GM12878 (cell line): Measurements from ENCODE around the gene GPC3. TPM values are rescaled to one million over a fixed set of nuclear protein-coding genes. Genes with fewer than 3 reads are reported as not detected.

Experiments used
- ATAC-seq: fragments of 200-7000 bp; cut with Tn5 transposase; 3 replicates; pipeline ENCODE4 v1.9.1; 2020; ENCODE audit warnings: mild to moderate bottlenecking, moderate library complexity
- BruUV-seq: library from RNA; stranded (reverse); fragments of 400-500 nt; replicated peaks from 2 replicates; lab custom pipeline; 2021; lab: Mats Ljungman, UMichigan
- CTCF ChIA-PET: fragments of 300-600 bp; sonication (Branson Sonifier 250); formaldehyde crosslinking; extraction: SDS; loops from one replicate; lab custom pipeline; 2021; ENCODE audit warnings: inconsistent platforms; lab: Yijun Ruan, JAX
- POLR2A ChIA-PET: fragments of 350-600 bp; formaldehyde crosslinking; extraction: SDS; loops from one replicate; lab custom pipeline; 2021; ENCODE audit warnings: inconsistent platforms; lab: Charles Lee
- RAD21 ChIA-PET: fragments of 300-600 bp; sonication (Branson Sonifier 250); formaldehyde crosslinking; loops from one replicate; lab custom pipeline; 2023; ENCODE audit warnings: antibody characterized with exemption; ENCODE audit not compliant: unreplicated experiment; lab: Charles Lee
- SMC1A ChIA-PET: fragments of 300-600 bp; sonication (Branson Sonifier 250); formaldehyde crosslinking; loops from one replicate; lab custom pipeline; 2023; ENCODE audit not compliant: unreplicated experiment, uncharacterized antibody; lab: Charles Lee
- DNase-seq: peaks from one replicate; pipeline ENCODE4 v3.0.0-alpha.2; 2011; ENCODE audit warnings: low read depth, low spot score
- FAIRE-seq: peaks from 3 replicates; lab custom pipeline; 2011; peaks lifted over from hg19 to GRCh38; lab: Jason Lieb, UNC
- H2AFZ ChIP-seq: 2 replicates; pipeline ENCODE4 v1.6.0; 2011; ENCODE audit warnings: low read depth, low read length, control low read depth; ENCODE audit not compliant: control insufficient read depth
- H3K27ac ChIP-seq: 2 replicates; pipeline ENCODE4 v1.5.1; 2011; ENCODE audit warnings: control low read depth; ENCODE audit not compliant: control insufficient read depth, insufficient read depth
- H3K27me3 ChIP-seq, 2 experiments: replicated peaks in 1 of 2; 2 replicates each; pipeline versions ENCODE4 v1.6.0 to v1.6.1; 2011; ENCODE audit warnings: low read length in 1 of 2; ENCODE audit not compliant: control insufficient read depth in 2 of 2, insufficient read depth in 2 of 2
- H3K36me3 ChIP-seq, 2 experiments: 2 replicates each; pipeline ENCODE4 v1.5.1; 2011; ENCODE audit warnings: low read length in 1 of 2; ENCODE audit not compliant: control insufficient read depth in 2 of 2, insufficient read depth in 2 of 2
- H3K4me1 ChIP-seq: 2 replicates; pipeline ENCODE4 v1.6.1; 2011; ENCODE audit warnings: mild to moderate bottlenecking, low read length, moderate library complexity, mixed read lengths; ENCODE audit not compliant: control insufficient read depth, insufficient read depth
- H3K4me2 ChIP-seq: 2 replicates; pipeline ENCODE4 v1.6.0; 2011; ENCODE audit warnings: control low read depth; ENCODE audit not compliant: control insufficient read depth, insufficient read depth
- H3K4me3 ChIP-seq: fragments of 200-600 bp; sonication (generic); 2 replicates; pipeline ENCODE4 v1.5.1; 2016
- H3K79me2 ChIP-seq: 2 replicates; pipeline ENCODE4 v1.6.0; 2011; ENCODE audit warnings: low read length; ENCODE audit not compliant: control insufficient read depth, insufficient read depth
- H3K9ac ChIP-seq: 2 replicates; pipeline ENCODE4 v1.8.0; 2011; ENCODE audit warnings: low read length, control low read depth, mixed read lengths; ENCODE audit not compliant: control insufficient read depth, insufficient read depth
- H3K9me3 ChIP-seq: replicated peaks from 3 replicates; pipeline ENCODE4 v1.5.1; 2011; ENCODE audit warnings: mild to moderate bottlenecking, low read length; ENCODE audit not compliant: control insufficient read depth, insufficient read depth
- H4K20me1 ChIP-seq: 2 replicates; pipeline ENCODE4 v1.6.0; 2011; ENCODE audit not compliant: control insufficient read depth, insufficient read depth
- CREM ChIP-seq: IDR thresholded peaks from 2 replicates; pipeline ENCODE4 v1.6.1; 2014; ENCODE audit warnings: antibody characterized with exemption, low read depth
- EZH2 ChIP-seq: IDR thresholded peaks from 2 replicates; pipeline ENCODE4 v1.6.1; 2012; ENCODE audit warnings: low read depth, mild to moderate bottlenecking, control low read depth, inconsistent platforms, low read length, borderline replicate concordance; ENCODE audit not compliant: control insufficient read depth
- HSF1 ChIP-seq: fragments of 150-350 bp; IDR thresholded peaks from 2 replicates; pipeline ENCODE4 v1.6.1; 2014; ENCODE audit warnings: mild to moderate bottlenecking, low read depth, low read length
- IRF3 ChIP-seq: fragments of 450-650 bp; IDR thresholded peaks from 2 replicates; pipeline ENCODE4 v1.6.1; 2014; ENCODE audit warnings: mild to moderate bottlenecking
- JUND ChIP-seq: IDR thresholded peaks from 2 replicates; pipeline ENCODE4 v1.6.1; 2012; ENCODE audit warnings: low read depth, mild to moderate bottlenecking, low read length, improper control_type of control experiment, moderate library complexity
- KDM1A ChIP-seq: fragments of 200-600 bp; sonication (generic); IDR thresholded peaks from 2 replicates; pipeline ENCODE4 v1.6.1; 2016; ENCODE audit warnings: borderline replicate concordance
- NBN ChIP-seq: fragments of 450-650 bp; IDR thresholded peaks from 2 replicates; pipeline ENCODE4 v1.6.1; 2016
- NFYB ChIP-seq: IDR thresholded peaks from 2 replicates; pipeline ENCODE4 v1.6.1; 2011; ENCODE audit warnings: low read depth, mild to moderate bottlenecking, low read length, improper control_type of control experiment, moderate library complexity; ENCODE audit not compliant: insufficient read depth
- PBX3 ChIP-seq: IDR thresholded peaks from 2 replicates; pipeline ENCODE4 v1.6.1; 2011; ENCODE audit warnings: mild to moderate bottlenecking, low read depth, low read length, moderate library complexity; ENCODE audit not compliant: insufficient replicate concordance
- POLR2A ChIP-seq: IDR thresholded peaks from 2 replicates; pipeline ENCODE4 v1.6.1; 2011; ENCODE audit warnings: low read depth, mild to moderate bottlenecking, low read length
- RFX5 ChIP-seq: IDR thresholded peaks from 2 replicates; pipeline ENCODE4 v1.6.1; 2011; ENCODE audit warnings: low read depth, low read length, improper control_type of control experiment
- SMAD1 ChIP-seq: fragments of 450-650 bp; IDR thresholded peaks from 2 replicates; pipeline ENCODE4 v1.6.1; 2018; ENCODE audit warnings: mild to moderate bottlenecking, low read depth; ENCODE audit not compliant: partially characterized antibody
- WGBS: methylation state at CpG from one replicate; pipeline ENCODE4 v1.1.6; 2016; ENCODE audit warnings: low lambda C conversion rate; ENCODE audit not compliant: insufficient replicate concordance, insufficient coverage; ENCODE audit errors: missing lambda C conversion rate; 5-methylcytosine and 5-hydroxymethylcytosine counted together
- in situ Hi-C: fragments of 300-500 bp; cut with MboI; formaldehyde crosslinking; loops from 9 replicates; pipeline ENCODE4 v1.14.3; 2018; ENCODE audit warnings: mixed read lengths
- intact Hi-C: fragments of 100-400 bp; cut with micrococcal nuclease; formaldehyde crosslinking; loops from one replicate; pipeline ENCODE4 v1.14.2; 2022; ENCODE audit not compliant: unreplicated experiment
- polyA plus RNA-seq, 11 experiments: library from polyadenylated mRNA; depleted of rRNA in 4 of 11; unstranded in 6 of 11; stranded (reverse) in 5 of 11; fragments of >200 nt; fragmentation: Nextera tagmentation in 4 of 11; fragmentation: Illumina TruSeq in 1 of 11; extraction: Ambion mirVana in 4 of 11; extraction: Trizol in 1 of 11; gene quantifications; 1 replicate in 1 of 11; 2 replicates in 10 of 11; pipeline versions ENCODE4 v1.2.1 to v1.2.3, GENCODE V29; 2011 to 2016; ENCODE audit warnings: inconsistent platforms in 2 of 11, missing spikeins in 2 of 11, low read depth in 1 of 11
- total RNA-seq, 4 experiments: library from RNA; depleted of rRNA in 3 of 4; stranded (reverse); fragments of >200 nt in 3 of 4; fragmentation: Illumina TruSeq in 1 of 4; extraction: Trizol in 1 of 4; gene quantifications; 2 replicates each; pipeline versions ENCODE4 v1.2.1 to v1.2.3, GENCODE V29; 2013 to 2021
- TF ChIP-seq, protein P1 (sequence below): fragments of 450-650 bp; IDR thresholded peaks from 2 replicates; pipeline ENCODE4 v1.6.1; 2017; ENCODE audit warnings: mild to moderate bottlenecking, moderate library complexity
- TF ChIP-seq, protein P2 (sequence below): fragments of 450-650 bp; IDR thresholded peaks from 2 replicates; pipeline ENCODE4 v1.6.1; 2017; ENCODE audit warnings: low read depth, mild to moderate bottlenecking, moderate library complexity
- TF ChIP-seq, protein P3 (sequence below): fragments of 450-650 bp; IDR thresholded peaks from 2 replicates; pipeline ENCODE4 v1.6.1; 2016; ENCODE audit warnings: mild to moderate bottlenecking

GPC3 gene
- total and polyA plus RNA-seq, 10 of the 15 experiments (the other 5 are each of a cell fraction or from before 2014, with no cell fraction given): 0.09 to 0.82 TPM; not detected in 8

- H3K79me2 ChIP-seq: no peaks in the 10 kb centered on the region
- H3K27me3 ChIP-seq: no peaks in the 10 kb centered on the region
- intact Hi-C loops: no loop called here
- H3K9me3 ChIP-seq: no peaks in the 10 kb centered on the region
- H4K20me1 ChIP-seq: no peaks in the 10 kb centered on the region
- WGBS: 22% methylated on average over 3 of the region's 3 CpGs
- ATAC-seq (no peak), FAIRE-seq (no peak), DNase-seq (no peak)
- H3K27ac ChIP-seq: no peak overlapping the region
- H3K4me3 ChIP-seq: no peak overlapping the region
- RAD21 ChIA-PET: no interaction called here
- H3K4me2 ChIP-seq: no peak overlapping the region
- no TSS peak for BruUV-seq
- no peak overlapping the region for H2AFZ ChIP-seq
- SMC1A ChIA-PET: no interaction called here
- H3K4me1 ChIP-seq: no peaks in the 10 kb centered on the region
- POLR2A ChIA-PET: no interaction called here
- CTCF ChIA-PET: no interaction called here
- no peak overlapping the region for H3K9ac ChIP-seq
- in situ Hi-C loops: no loop called here
- no peaks in the 10 kb centered on the region for H3K36me3 ChIP-seq
- no peak for TF ChIP-seq NBN
- no peak for TF ChIP-seq SMAD1
- TF ChIP-seq JUND: no peak
- TF ChIP-seq NFYB: no peak
- TF ChIP-seq, protein P1, sequence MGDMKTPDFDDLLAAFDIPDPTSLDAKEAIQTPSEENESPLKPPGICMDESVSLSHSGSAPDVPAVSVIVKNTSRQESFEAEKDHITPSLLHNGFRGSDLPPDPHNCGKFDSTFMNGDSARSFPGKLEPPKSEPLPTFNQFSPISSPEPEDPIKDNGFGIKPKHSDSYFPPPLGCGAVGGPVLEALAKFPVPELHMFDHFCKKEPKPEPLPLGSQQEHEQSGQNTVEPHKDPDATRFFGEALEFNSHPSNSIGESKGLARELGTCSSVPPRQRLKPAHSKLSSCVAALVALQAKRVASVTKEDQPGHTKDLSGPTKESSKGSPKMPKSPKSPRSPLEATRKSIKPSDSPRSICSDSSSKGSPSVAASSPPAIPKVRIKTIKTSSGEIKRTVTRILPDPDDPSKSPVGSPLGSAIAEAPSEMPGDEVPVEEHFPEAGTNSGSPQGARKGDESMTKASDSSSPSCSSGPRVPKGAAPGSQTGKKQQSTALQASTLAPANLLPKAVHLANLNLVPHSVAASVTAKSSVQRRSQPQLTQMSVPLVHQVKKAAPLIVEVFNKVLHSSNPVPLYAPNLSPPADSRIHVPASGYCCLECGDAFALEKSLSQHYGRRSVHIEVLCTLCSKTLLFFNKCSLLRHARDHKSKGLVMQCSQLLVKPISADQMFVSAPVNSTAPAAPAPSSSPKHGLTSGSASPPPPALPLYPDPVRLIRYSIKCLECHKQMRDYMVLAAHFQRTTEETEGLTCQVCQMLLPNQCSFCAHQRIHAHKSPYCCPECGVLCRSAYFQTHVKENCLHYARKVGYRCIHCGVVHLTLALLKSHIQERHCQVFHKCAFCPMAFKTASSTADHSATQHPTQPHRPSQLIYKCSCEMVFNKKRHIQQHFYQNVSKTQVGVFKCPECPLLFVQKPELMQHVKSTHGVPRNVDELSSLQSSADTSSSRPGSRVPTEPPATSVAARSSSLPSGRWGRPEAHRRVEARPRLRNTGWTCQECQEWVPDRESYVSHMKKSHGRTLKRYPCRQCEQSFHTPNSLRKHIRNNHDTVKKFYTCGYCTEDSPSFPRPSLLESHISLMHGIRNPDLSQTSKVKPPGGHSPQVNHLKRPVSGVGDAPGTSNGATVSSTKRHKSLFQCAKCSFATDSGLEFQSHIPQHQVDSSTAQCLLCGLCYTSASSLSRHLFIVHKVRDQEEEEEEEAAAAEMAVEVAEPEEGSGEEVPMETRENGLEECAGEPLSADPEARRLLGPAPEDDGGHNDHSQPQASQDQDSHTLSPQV: no peak
- TF ChIP-seq KDM1A: no peak
- no peak for TF ChIP-seq POLR2A
- no peak for TF ChIP-seq HSF1
- TF ChIP-seq EZH2: no peak
- no peak for TF ChIP-seq RFX5
- no peak for TF ChIP-seq IRF3
- TF ChIP-seq, protein P2, sequence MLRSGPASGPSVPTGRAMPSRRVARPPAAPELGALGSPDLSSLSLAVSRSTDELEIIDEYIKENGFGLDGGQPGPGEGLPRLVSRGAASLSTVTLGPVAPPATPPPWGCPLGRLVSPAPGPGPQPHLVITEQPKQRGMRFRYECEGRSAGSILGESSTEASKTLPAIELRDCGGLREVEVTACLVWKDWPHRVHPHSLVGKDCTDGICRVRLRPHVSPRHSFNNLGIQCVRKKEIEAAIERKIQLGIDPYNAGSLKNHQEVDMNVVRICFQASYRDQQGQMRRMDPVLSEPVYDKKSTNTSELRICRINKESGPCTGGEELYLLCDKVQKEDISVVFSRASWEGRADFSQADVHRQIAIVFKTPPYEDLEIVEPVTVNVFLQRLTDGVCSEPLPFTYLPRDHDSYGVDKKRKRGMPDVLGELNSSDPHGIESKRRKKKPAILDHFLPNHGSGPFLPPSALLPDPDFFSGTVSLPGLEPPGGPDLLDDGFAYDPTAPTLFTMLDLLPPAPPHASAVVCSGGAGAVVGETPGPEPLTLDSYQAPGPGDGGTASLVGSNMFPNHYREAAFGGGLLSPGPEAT: no peak
- TF ChIP-seq PBX3: no peak
- TF ChIP-seq, protein P3, sequence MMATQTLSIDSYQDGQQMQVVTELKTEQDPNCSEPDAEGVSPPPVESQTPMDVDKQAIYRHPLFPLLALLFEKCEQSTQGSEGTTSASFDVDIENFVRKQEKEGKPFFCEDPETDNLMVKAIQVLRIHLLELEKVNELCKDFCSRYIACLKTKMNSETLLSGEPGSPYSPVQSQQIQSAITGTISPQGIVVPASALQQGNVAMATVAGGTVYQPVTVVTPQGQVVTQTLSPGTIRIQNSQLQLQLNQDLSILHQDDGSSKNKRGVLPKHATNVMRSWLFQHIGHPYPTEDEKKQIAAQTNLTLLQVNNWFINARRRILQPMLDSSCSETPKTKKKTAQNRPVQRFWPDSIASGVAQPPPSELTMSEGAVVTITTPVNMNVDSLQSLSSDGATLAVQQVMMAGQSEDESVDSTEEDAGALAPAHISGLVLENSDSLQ: no peak
- TF ChIP-seq CREM: no peak
Measured at GRCh38 chrX:133511041-133511440, 474.4 kb downstream of the GPC3 start.
